ENCODE results near the gene OTX1. TPM values are rescaled to one million over a fixed set of nuclear protein-coding genes. Genes with fewer than 3 reads are reported as not detected.

Gene OTX1
- total and polyA plus RNA-seq, 2 of the 4 experiments (the other 2 are of a cell fraction) = 0.03 TPM; not detected in 1

DNA sequence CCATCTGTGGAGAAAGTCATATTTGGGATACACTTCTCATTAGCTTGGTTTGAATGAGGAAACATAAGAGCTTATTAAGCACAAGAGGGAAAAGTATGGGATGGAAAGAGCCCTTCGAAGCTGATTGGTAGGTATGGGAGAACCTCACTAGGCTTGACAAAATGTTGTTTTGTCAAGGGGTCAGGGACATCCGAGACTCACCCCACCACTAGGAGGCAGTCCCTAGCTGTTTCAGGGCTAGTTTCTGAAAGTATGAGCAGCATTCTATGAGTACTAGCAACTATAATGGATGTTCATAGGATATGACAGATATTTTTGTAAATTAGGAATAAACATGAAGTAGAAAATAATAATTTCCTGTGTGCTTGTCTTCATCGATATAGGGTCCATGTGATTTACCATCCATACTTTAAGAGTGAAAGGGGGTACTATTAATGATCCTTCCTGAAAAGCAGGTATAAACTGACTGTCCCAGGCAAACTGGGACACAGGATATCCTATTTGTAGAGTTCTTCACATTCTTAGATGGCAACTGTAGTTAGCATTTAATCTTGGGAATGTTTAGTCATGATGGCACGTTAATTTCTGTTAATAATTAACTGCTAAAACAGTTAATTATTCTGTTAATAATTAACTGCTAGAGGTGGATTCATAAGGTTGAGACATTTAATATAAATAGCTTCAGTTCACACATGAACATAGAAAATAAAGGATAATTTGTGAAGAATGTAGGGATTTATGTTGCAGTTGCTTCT lies 28.4 kb downstream of the OTX1 start:
- Histone ChIP-seq H3K4me3 (ENCODE audit: insufficient read depth, low read depth, low read length) (no peak overlapping the region), H3K56ac (ENCODE audit: extremely low read depth, insufficient read depth, low read length) (no peak overlapping the region), H4K20me1 (ENCODE audit: insufficient read depth, low read length) (no peaks in the 10 kb centered on the region), H3K9me3 (ENCODE audit: control insufficient read depth, insufficient read depth, low read length) (no peaks in the 10 kb centered on the region), H3K36me3 (ENCODE audit: control insufficient read depth, insufficient read depth, low read length) (no peaks in the 10 kb centered on the region), H3K18ac (ENCODE audit: low read depth, low read length) (no peak overlapping the region), H4K5ac (ENCODE audit: low read depth, low read length) (no peak overlapping the region), H4K91ac (ENCODE audit: insufficient read depth, low read depth, low read length) (no peak overlapping the region), H3K9me1 (ENCODE audit: insufficient read depth, low read length) (no peaks in the 10 kb centered on the region), H3K27me3 (ENCODE audit: control insufficient read depth, insufficient read depth, low read length) (peaks cover 5% of the 10 kb centered on the region; the same call in 1 of the 2 replicates), H3K14ac (replicated peaks; ENCODE audit: low read depth, low read length) (no peak overlapping the region), H2BK120ac (ENCODE audit: low read depth, low read length) (no peak overlapping the region), H3K9ac (ENCODE audit: low read depth, low read length) (no peak overlapping the region), H4K8ac (ENCODE audit: low read depth in 2 of 2, low read length in 2 of 2) (no peak overlapping the region), H2BK5ac (ENCODE audit: low read depth, low read length, poor library complexity, severe bottlenecking) (no peak overlapping the region), H3K79me1 (ENCODE audit: low read depth in 1 of 2, low read length in 2 of 2) (no peaks in the 10 kb centered on the region), H3K4ac (ENCODE audit: low read depth, low read length) (no peak overlapping the region), H2AK9ac (replicated peaks; ENCODE audit: low read depth, low read length, poor library complexity) (no peak overlapping the region), H2BK15ac (ENCODE audit: low read depth, low read length) (no peak overlapping the region), H3K4me1 (ENCODE audit: control insufficient read depth, insufficient read depth, low read length) (no peaks in the 10 kb centered on the region), H2AK5ac (ENCODE audit: low read depth, low read length) (no peak overlapping the region), H3K27ac (ENCODE audit: insufficient read depth, low read length) (no peak overlapping the region), H3K23ac (ENCODE audit: low read depth, low read length) (no peak overlapping the region), H2BK20ac (ENCODE audit: low read depth, low read length) (no peak overlapping the region), H2AFZ (replicated peaks; ENCODE audit: low read length, poor library complexity) (no peak overlapping the region), H3K4me2 (ENCODE audit: low read depth, low read length) (no peak overlapping the region)
- in situ Hi-C loops (cut with MboI; ENCODE audit: low sequenced_read_pairs) = no loop called here
- BruUV-seq (replicated peaks) = no TSS peak
- ATAC-seq (ENCODE audit: low read depth) (no peak), DNase-seq (no peak)
- intact Hi-C loops (cut with micrococcal nuclease) = loop anchor here (5.0 kb wide), 1 partner anchor 408 kb away; no protein-coding TSS in a partner anchor
- ChIA-PET POLR2A (ENCODE audit: unreplicated experiment) (no interaction called here), CTCF (interaction anchor here (0.6 to 1.2 kb wide), 2 partner anchors 9 to 113 kb away, joined by 3 read pairs; no protein-coding TSS in a partner anchor)
- no CpG with 5 or more reads among the region's 4 CpGs for WGBS, 2 experiments (ENCODE audit: extremely low coverage in 2 of 2, insufficient read length in 1 of 2)
- TF ChIP-seq RAD21 (IDR thresholded peaks at IDR 0.05; ENCODE audit: low read length) (peak; percentile 23; the same call in 1 of the 2 replicates), NFE2L2 (IDR thresholded peaks at IDR 0.05; ENCODE audit: low read depth, low read length) (no peak), POLR2A (IDR thresholded peaks at IDR 0.05; ENCODE audit: low read depth, low read length) (no peak), CEBPB (IDR thresholded peaks at IDR 0.05; ENCODE audit: low read depth, low read length) (no peak), FOS (IDR thresholded peaks at IDR 0.05; ENCODE audit: low read depth, low read length) (no peak), MAZ (IDR thresholded peaks at IDR 0.05; ENCODE audit: borderline replicate concordance, low read depth, low read length) (no peak), SMC3 (IDR thresholded peaks at IDR 0.05; ENCODE audit: low read depth, low read length) (no peak), BHLHE40 (IDR thresholded peaks at IDR 0.05; ENCODE audit: low read depth, low read length) (no peak)
- TF ChIP-seq, protein P1, sequence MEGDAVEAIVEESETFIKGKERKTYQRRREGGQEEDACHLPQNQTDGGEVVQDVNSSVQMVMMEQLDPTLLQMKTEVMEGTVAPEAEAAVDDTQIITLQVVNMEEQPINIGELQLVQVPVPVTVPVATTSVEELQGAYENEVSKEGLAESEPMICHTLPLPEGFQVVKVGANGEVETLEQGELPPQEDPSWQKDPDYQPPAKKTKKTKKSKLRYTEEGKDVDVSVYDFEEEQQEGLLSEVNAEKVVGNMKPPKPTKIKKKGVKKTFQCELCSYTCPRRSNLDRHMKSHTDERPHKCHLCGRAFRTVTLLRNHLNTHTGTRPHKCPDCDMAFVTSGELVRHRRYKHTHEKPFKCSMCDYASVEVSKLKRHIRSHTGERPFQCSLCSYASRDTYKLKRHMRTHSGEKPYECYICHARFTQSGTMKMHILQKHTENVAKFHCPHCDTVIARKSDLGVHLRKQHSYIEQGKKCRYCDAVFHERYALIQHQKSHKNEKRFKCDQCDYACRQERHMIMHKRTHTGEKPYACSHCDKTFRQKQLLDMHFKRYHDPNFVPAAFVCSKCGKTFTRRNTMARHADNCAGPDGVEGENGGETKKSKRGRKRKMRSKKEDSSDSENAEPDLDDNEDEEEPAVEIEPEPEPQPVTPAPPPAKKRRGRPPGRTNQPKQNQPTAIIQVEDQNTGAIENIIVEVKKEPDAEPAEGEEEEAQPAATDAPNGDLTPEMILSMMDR (conservative IDR thresholded peaks at IDR 0.05; ENCODE audit: low read depth, low read length) = peak; percentile 29
- dilution Hi-C loops (cut with HindIII; ENCODE audit: low sequenced_read_pairs, unreplicated experiment) = no loop called here

Data from IMR-90 (cell line).